GM12892 (cell line): ENCODE measurements around the gene DSP.

Source experiments
- POLR2AphosphoS5 ChIP-seq: IDR thresholded peaks from 2 replicates; pipeline ENCODE4 v1.6.1; 2011; ENCODE audit warnings: low read depth, low read length, control low read depth
- TAF1 ChIP-seq: IDR thresholded peaks from 2 replicates; pipeline ENCODE4 v1.6.1; 2011; ENCODE audit warnings: low read depth, mild to moderate bottlenecking, control low read depth, low read length, borderline replicate concordance

DNA sequence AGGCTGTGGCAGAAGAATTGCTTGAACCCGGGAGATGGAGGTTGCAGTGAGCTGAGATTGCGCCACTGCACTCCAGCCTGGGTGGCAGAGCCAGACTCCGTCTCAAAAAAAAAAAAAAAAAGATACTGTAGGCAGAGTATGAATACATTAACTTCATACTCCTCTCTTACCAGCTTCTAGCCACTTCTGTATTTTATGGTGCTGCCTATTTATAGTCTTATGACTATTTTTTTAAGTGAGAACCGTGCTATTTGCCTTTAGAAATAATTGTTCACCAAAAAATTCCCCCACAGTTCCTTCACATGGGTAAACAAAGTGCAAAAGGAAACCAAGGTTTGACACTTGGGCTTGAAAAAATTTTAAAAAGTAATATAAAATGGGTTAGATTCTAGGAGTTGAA is 47.0 kb downstream of the DSP start:
- TF ChIP-seq POLR2AphosphoS5 (no peak), TAF1 (no peak)
